Uterus (tissue), 2 donors: ENCODE data around the gene DIDO1.

Experiments used
- POLR2A ChIP-seq, 2 donors: fragments of 450-650 bp; IDR thresholded peaks; one replicate each; pipeline ENCODE4 v1.6.1; 2016; ENCODE audit warnings: antibody characterized with exemption in 2 of 2, mild to moderate bottlenecking in 1 of 2, moderate library complexity in 1 of 2
- TF ChIP-seq, protein P1 (sequence below), 4 experiments: fragments of 200-600 bp in 2 of 4; fragments of 450-650 bp in 2 of 4; sonication (generic) in 2 of 4; IDR thresholded peaks; one replicate each; pipeline ENCODE4 v1.5.1; 2016 to 2019; ENCODE audit warnings: antibody characterized with exemption in 4 of 4, mild to moderate bottlenecking in 2 of 4, moderate library complexity in 1 of 4

- TF ChIP-seq, protein P1, sequence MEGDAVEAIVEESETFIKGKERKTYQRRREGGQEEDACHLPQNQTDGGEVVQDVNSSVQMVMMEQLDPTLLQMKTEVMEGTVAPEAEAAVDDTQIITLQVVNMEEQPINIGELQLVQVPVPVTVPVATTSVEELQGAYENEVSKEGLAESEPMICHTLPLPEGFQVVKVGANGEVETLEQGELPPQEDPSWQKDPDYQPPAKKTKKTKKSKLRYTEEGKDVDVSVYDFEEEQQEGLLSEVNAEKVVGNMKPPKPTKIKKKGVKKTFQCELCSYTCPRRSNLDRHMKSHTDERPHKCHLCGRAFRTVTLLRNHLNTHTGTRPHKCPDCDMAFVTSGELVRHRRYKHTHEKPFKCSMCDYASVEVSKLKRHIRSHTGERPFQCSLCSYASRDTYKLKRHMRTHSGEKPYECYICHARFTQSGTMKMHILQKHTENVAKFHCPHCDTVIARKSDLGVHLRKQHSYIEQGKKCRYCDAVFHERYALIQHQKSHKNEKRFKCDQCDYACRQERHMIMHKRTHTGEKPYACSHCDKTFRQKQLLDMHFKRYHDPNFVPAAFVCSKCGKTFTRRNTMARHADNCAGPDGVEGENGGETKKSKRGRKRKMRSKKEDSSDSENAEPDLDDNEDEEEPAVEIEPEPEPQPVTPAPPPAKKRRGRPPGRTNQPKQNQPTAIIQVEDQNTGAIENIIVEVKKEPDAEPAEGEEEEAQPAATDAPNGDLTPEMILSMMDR (IDR thresholded peaks at IDR 0.05), result no peak
- no peak for TF ChIP-seq POLR2A (IDR thresholded peaks at IDR 0.05)
Measured at GRCh38 chr20:62828051-62828450, 98.3 kb downstream of the DIDO1 start.
